PFSK-1 (cell line): ENCODE measurements around the gene LMO4.

ENCODE experiments used
- FOXP2 ChIP-seq: optimal IDR thresholded peaks from 2 replicates; pipeline ENCODE3; 2011; ENCODE audit warnings: borderline replicate concordance, control low read depth, inconsistent platforms; ENCODE audit not compliant: insufficient read depth; ENCODE audit errors: extremely low read length, extremely low read depth
- POLR2AphosphoS5 ChIP-seq: IDR thresholded peaks from 2 replicates; pipeline ENCODE4 v1.6.1; 2012; ENCODE audit warnings: low read depth, mild to moderate bottlenecking, control low read depth, low read length, moderate library complexity
- SIN3A ChIP-seq: IDR thresholded peaks from 2 replicates; pipeline ENCODE4 v1.6.1; 2012; ENCODE audit warnings: mild to moderate bottlenecking, low read length, moderate library complexity, borderline replicate concordance; ENCODE audit not compliant: insufficient read depth
- TAF1 ChIP-seq: IDR thresholded peaks from 2 replicates; pipeline ENCODE4 v1.6.1; 2012; ENCODE audit warnings: low read length, control low read depth, borderline replicate concordance; ENCODE audit not compliant: insufficient read depth
- TF ChIP-seq, protein P1 (sequence below), 2 experiments: IDR thresholded peaks; 2 replicates each; pipeline versions ENCODE4 v1.6.1 to v1.8.0; 2011 to 2012; ENCODE audit warnings: low read depth in 2 of 2, low read length in 2 of 2, control low read depth in 1 of 2, inconsistent platforms in 1 of 2, mild to moderate bottlenecking in 1 of 2, moderate library complexity in 1 of 2; ENCODE audit not compliant: insufficient read depth in 1 of 2

GRCh38 chr1:87355894-87356293, 27.2 kb downstream of the LMO4 start:
- no peak for TF ChIP-seq POLR2AphosphoS5
- TF ChIP-seq, protein P1, sequence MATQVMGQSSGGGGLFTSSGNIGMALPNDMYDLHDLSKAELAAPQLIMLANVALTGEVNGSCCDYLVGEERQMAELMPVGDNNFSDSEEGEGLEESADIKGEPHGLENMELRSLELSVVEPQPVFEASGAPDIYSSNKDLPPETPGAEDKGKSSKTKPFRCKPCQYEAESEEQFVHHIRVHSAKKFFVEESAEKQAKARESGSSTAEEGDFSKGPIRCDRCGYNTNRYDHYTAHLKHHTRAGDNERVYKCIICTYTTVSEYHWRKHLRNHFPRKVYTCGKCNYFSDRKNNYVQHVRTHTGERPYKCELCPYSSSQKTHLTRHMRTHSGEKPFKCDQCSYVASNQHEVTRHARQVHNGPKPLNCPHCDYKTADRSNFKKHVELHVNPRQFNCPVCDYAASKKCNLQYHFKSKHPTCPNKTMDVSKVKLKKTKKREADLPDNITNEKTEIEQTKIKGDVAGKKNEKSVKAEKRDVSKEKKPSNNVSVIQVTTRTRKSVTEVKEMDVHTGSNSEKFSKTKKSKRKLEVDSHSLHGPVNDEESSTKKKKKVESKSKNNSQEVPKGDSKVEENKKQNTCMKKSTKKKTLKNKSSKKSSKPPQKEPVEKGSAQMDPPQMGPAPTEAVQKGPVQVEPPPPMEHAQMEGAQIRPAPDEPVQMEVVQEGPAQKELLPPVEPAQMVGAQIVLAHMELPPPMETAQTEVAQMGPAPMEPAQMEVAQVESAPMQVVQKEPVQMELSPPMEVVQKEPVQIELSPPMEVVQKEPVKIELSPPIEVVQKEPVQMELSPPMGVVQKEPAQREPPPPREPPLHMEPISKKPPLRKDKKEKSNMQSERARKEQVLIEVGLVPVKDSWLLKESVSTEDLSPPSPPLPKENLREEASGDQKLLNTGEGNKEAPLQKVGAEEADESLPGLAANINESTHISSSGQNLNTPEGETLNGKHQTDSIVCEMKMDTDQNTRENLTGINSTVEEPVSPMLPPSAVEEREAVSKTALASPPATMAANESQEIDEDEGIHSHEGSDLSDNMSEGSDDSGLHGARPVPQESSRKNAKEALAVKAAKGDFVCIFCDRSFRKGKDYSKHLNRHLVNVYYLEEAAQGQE (IDR thresholded peaks at IDR 0.05; ENCODE audit: insufficient read depth in 1 of 2, low read depth in 2 of 2, low read length in 2 of 2): no peak
- TF ChIP-seq TAF1: no peak
- no peak for TF ChIP-seq SIN3A
- no peak for TF ChIP-seq FOXP2
